ENCODE results near the gene TANC2.

- TF ChIP-seq CTCF (IDR thresholded peaks at IDR 0.05; ENCODE audit: extremely low read depth in 1 of 2, insufficient read depth in 1 of 2, low read depth in 1 of 2, low read length in 2 of 2) (no peak), JUN (IDR thresholded peaks at IDR 0.05; ENCODE audit: borderline replicate concordance, insufficient read depth, insufficient read length, low read depth) (no peak), POLR2A (IDR thresholded peaks at IDR 0.05; ENCODE audit: low read depth, low read length) (no peak), POLR2AphosphoS5 (IDR thresholded peaks at IDR 0.05; ENCODE audit: insufficient read depth, low read depth, low read length) (no peak), EZH2 (IDR thresholded peaks at IDR 0.05; ENCODE audit: borderline replicate concordance, low read depth, low read length, severe bottlenecking) (no peak), MAX (IDR thresholded peaks at IDR 0.05; ENCODE audit: insufficient read depth, insufficient read length) (no peak), GATA2 (IDR thresholded peaks at IDR 0.05; ENCODE audit: insufficient read depth, insufficient read length, low read depth, low read length) (no peak), MYC (IDR thresholded peaks at IDR 0.05; ENCODE audit: low read depth, low read length) (no peak), FOS (IDR thresholded peaks at IDR 0.05; ENCODE audit: borderline replicate concordance, insufficient read depth, low read length) (no peak)
Measured at GRCh38 chr17:62967205-62967529, 1.1 kb downstream of the TANC2 start.
